ENCODE data around the gene ASS1.
A peak's percentile ranks its signal among the peaks of the same experiment; 100 is the strongest.

DNA sequence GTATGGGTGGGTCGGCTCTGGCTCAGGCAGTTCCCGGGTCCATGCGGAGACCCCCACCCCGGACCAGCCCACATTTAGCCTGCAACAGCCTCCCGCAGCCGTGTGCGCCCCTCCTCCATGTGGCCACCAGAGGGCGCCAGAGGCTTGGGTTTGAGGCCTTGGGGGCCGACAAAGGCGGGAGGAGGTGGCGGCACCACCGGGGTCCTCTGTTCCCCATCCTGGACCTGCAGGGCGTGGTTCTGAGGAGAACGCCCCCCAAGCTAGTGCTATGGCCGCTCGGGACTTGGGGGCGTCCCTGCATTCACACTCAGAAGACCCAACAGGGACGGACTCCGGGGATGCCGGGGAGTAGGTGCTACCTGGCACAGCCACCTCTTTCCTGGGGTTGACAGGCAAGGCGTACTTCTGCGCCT is 16.5 kb downstream of the ASS1 start:
- TF ChIP-seq, protein P1, sequence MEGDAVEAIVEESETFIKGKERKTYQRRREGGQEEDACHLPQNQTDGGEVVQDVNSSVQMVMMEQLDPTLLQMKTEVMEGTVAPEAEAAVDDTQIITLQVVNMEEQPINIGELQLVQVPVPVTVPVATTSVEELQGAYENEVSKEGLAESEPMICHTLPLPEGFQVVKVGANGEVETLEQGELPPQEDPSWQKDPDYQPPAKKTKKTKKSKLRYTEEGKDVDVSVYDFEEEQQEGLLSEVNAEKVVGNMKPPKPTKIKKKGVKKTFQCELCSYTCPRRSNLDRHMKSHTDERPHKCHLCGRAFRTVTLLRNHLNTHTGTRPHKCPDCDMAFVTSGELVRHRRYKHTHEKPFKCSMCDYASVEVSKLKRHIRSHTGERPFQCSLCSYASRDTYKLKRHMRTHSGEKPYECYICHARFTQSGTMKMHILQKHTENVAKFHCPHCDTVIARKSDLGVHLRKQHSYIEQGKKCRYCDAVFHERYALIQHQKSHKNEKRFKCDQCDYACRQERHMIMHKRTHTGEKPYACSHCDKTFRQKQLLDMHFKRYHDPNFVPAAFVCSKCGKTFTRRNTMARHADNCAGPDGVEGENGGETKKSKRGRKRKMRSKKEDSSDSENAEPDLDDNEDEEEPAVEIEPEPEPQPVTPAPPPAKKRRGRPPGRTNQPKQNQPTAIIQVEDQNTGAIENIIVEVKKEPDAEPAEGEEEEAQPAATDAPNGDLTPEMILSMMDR (IDR thresholded peaks at IDR 0.05) = peak; percentile 86 to 99 (median 94)
- TF ChIP-seq POLR2A (IDR thresholded peaks at IDR 0.05) = no peak
